GM21619 (cell line): ENCODE measurements around the gene ACADVL.

ENCODE experiments used
- ATAC-seq: cut with Tn5 transposase; IDR thresholded peaks from one replicate; pipeline ENCODE4 v1.9.1; 2021; ENCODE audit not compliant: unreplicated experiment

ACADVL gene

GRCh38 chr17:7216242-7217112 is 3.3 kb upstream of the ACADVL start:
- ATAC-seq, result no peak

DNA sequence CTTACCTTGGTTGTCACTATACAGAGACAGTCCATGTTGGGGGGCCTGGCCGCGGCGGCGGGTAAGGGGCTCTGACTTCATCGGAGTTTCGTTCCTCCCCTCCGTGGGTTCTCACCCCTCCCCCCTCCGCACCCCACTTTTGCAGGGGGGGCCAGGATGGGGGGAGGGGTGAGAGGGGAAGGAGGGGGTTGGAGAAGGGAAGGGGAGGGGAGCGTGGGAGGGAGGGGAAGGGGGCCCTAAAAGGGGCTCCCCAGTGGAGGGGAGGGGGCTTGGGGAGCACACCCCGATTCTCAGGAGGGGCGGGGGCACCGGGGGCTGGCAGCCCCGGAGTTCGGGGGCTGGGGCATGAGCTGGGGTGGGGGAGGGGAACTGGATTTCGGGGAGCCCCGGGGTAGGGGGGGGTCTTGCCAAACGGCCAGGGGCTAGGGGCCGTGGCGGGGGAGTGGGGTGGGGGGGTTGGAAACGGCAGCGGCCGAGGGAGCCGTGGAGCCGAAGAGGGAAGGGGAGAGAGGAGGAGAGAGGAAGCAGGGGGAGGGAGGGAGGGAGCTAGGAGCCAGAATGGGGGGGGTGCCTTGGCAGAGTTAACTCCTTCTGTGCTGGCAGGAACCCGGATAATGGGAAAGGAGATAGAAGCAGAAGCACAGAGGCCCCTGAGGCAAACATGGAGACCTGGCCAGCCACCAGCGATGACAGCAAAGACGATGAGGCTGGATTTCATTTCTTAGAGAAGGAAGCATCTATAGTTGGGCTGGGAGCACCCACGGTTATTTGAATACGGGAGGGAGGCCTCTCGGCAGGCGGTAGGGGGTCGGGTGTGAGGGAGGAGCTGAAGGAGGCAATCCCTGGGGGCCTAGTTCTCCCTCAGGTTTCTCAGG is 2.4 kb upstream of the ACADVL start:
- ATAC-seq, result no peak

GRCh38 chr17:7218166-7218565 is 1.6 kb upstream of the ACADVL start:
- ATAC-seq, result no peak

- ATAC-seq, result no peak
Observed at GRCh38 chr17:7218758-7219157, 980 bp upstream of the ACADVL start.

DNA sequence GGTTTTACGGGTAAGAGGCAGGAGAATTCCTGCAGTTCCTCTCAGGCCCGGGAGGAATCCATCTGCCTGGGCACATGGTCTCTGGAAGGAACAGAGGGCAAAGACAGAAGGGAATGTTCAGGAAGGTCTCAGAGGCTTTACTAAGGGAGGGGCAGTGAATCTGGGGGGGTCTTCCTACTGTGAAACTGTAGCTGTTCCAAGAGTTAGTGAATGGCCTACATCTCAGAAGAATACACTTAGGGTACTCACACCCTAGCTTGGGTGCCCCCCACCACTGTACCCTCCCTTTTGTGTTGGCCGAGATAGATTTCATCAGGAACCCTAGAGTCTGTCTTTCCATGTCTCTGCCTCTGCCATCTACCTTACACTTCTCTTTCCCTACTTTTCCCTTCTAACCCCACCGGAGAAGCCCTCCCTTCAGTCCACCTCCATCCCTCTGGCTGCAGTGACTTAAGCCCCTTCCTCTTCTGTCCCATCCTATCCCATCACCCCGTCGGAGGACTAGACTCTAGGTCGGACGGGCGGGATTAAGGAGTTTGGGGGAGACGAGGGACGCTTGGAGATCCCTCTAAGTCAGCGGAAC is 418 bp upstream of the ACADVL start:
- no peak for ATAC-seq

DNA sequence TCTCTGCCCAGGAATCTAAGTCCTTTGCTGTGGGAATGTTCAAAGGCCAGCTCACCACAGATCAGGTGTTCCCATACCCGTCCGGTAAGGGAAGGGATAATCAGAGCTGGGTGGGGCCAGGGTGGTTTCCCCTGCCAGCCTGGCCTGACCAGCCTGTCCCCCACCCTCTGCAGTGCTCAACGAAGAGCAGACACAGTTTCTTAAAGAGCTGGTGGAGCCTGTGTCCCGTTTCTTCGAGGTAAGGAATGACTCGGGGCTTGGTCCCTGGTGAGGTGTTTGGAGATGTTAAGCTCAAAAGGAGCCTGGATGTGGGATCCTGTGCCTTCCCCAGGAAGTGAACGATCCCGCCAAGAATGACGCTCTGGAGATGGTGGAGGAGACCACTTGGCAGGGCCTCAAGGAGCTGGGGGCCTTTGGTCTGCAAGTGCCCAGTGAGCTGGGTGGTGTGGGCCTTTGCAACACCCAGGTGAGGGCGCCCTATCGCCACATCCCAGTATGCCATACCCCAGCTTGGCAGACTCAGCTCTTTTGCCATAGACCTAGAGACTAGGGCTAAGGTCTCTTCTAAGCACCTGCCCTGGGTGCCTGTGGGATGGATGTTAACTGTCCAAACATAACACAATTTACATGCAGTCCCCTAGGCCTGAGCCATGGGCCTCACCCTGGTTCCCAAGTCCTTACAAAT is 997 bp downstream of the ACADVL start:
- no peak for ATAC-seq

- ATAC-seq, result no peak
Observed at GRCh38 chr17:7221278-7222092, 1.7 kb downstream of the ACADVL start.

- no peak for ATAC-seq
Observed at GRCh38 chr17:7222093-7222971, 2.6 kb downstream of the ACADVL start.

- ATAC-seq, result no peak
Observed at GRCh38 chr17:7222972-7223292, 3.2 kb downstream of the ACADVL start.

DNA sequence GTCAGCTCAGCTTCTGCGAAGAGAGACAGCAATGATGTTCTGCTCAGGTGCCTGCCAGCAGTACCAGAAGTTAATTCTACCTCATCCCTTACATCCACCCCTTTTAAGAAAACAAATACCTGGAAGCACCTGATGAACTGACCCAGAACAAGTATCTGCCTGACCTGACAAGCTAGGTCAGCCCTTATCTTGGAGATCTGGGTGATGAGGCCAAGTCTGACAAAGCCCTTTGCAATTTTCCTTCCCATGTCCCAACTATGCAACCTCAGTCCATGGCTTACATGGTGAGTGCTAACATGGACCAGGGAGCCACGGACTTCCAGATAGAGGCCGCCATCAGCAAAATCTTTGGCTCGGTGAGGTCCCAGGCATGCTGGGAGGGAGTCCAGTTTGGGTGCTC is 3.6 kb downstream of the ACADVL start:
- ATAC-seq, result no peak

DNA sequence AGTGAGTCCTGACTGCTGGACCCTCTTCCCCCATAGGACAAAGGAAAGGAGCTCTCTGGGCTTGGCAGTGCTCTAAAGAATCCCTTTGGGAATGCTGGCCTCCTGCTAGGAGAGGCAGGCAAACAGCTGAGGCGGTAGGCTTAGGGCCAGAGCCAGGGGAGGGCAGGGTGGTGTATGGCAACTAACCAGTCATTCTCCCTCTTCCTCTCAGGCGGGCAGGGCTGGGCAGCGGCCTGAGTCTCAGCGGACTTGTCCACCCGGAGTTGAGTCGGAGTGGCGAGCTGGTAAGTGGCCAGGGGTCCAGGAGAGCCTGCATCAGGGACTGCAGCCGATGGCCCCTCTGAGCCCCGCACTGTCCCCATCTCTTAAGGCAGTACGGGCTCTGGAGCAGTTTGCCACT is 4.4 kb downstream of the ACADVL start:
- no peak for ATAC-seq

GRCh38 chr17:7224661-7225111 is 4.9 kb downstream of the ACADVL start:
- ATAC-seq, result no peak

DNA sequence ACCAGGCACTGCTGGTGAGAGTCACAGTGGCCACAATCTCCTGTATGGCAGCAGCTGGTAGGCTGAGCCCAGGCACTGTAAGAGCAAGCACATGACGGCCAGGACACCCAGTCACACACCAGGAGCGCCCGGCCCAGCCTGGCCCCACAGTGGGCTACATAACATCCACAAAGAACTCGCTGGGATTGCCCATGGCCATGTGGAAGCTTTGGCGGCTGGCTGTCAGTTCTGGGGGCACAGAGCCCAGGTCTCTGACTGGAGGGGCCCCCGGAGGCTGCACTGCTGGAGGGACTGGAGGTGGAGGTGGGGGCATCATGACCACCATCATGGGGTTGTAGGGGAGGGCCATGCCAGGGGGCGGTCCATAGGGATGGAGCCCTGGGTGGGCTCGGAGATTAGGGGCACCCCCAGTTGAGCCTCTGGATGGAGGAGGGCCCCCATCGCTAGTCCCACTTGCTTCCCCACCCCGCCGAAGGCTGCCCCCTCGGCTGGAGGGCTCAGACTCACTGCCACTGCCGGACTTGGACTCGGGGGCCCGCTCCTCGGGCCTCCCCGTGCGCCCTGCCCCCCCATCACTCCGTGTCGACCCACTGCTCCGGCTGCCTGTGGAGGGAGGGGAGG is 6.1 kb downstream of the ACADVL start:
- ATAC-seq, result no peak

DNA sequence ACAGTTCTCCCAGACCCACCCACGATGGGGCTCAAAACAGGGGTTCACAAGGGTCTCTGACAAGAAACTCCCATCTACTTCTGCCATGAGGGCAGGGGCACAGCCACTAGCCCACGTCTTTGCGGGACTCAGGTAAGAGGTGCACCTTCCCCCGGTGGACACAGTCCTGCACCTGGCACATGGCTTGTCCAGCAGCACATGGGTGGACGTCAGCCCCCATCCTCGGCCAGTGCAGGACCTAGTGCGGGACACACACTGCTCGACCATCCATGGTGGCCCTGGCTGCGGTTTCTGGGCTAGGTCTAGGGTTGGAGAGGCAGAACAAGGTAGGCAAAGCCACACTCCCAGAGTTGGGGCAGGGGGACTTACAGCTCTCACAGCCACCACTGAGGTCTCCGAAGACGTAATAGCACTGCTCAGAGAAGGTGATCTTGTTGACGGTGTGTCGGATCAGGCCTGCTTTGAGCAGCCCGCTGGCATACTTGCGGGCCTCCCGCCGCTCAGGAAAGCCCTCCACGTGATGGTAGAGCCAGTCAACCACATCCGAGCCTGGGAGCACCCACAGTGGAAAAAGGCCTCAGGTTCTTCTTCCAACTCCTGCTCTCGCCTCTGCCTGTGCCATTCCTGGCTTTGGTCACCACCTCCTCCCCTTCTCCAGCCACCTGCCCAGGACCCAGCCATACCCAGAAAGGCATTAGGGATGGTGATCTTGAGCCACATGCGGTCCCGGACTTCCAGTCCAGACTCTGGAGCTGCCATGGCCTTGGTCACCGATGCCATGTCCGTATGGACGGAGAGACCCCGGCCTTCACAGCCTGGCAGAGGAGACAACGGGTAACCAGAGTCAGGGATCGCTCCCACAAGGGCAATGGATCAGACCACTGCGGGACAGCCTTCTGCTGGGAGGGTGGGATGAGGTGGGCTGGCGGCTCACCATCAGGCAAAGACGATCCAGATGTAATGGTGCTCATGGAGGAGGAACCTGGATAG is 7.3 kb downstream of the ACADVL start:
- ATAC-seq, result no peak

DNA sequence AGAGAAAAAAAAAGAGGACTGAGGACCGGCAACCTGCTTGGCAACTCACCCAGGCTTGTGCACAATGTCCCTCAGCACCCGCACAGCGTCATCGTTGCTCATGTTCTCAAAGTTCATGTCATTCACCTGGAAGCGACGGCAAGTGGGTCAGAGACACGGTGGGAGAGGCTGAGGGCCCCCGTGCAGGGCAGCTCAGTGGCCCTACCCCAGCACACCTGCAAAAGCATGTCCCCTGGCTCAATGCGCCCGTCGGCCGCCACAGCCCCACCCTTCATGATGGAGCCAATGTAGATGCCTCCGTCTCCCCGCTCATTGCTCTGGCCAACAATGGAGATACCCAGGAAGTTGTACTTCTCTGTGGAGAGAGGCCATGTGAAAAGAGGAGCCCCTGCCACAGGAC is 9.2 kb downstream of the ACADVL start:
- no peak for ATAC-seq

- no peak for ATAC-seq
Observed at GRCh38 chr17:7229504-7229903, 9.8 kb downstream of the ACADVL start.

DNA sequence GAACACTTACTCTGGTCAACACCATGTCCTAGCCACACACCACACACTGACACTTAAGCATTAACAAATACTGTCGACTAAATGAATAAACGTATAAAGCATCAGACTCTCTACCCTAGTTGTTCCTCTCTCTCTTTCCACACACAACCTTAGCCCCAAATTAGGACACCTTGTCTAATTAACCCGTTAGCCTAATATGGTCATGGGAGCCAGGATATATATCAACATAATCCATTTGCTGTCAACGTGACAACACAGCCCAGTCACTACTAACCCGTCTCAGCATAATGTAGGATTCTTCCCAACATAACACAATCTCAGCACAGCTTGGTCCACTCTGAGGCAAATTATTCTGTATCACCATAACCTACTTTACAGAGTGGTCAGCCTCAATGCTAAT is 12.4 kb downstream of the ACADVL start:
- no peak for ATAC-seq

- no peak for ATAC-seq
Observed at GRCh38 chr17:7233701-7234082, 14.0 kb downstream of the ACADVL start.
